DOHH2 (cell line): ENCODE results near the gene ZNF410.

Experiments used
- EZH2phosphoT487 ChIP-seq: fragments of 200-600 bp; sonication (generic); IDR thresholded peaks from 2 replicates; pipeline ENCODE4 v1.6.1; 2017; ENCODE audit warnings: borderline replicate concordance, mild to moderate bottlenecking, antibody characterized with exemption, low read length, moderate library complexity, mixed read lengths
- TF ChIP-seq, protein P1 (sequence below): fragments of 200-600 bp; sonication (generic); IDR thresholded peaks from one replicate; pipeline ENCODE4 v1.5.1; 2014; ENCODE audit warnings: antibody characterized with exemption, mild to moderate bottlenecking, low read depth, low read length; ENCODE audit not compliant: poor library complexity, severe bottlenecking

- TF ChIP-seq, protein P1, sequence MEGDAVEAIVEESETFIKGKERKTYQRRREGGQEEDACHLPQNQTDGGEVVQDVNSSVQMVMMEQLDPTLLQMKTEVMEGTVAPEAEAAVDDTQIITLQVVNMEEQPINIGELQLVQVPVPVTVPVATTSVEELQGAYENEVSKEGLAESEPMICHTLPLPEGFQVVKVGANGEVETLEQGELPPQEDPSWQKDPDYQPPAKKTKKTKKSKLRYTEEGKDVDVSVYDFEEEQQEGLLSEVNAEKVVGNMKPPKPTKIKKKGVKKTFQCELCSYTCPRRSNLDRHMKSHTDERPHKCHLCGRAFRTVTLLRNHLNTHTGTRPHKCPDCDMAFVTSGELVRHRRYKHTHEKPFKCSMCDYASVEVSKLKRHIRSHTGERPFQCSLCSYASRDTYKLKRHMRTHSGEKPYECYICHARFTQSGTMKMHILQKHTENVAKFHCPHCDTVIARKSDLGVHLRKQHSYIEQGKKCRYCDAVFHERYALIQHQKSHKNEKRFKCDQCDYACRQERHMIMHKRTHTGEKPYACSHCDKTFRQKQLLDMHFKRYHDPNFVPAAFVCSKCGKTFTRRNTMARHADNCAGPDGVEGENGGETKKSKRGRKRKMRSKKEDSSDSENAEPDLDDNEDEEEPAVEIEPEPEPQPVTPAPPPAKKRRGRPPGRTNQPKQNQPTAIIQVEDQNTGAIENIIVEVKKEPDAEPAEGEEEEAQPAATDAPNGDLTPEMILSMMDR, result no peak
- TF ChIP-seq EZH2phosphoT487, result no peak
These were observed 56.4 kb downstream of the ZNF410 start for GRCh38 chr14:73943083-73943482.
